Measurements from ENCODE around the gene TRIM63. TPM values are rescaled to one million over a fixed set of nuclear protein-coding genes. Genes with fewer than 3 reads are reported as not detected.

TRIM63 gene
- polyA plus RNA-seq, 1 of the 3 experiments (the other 2 are of a cell fraction), result not detected

DNA sequence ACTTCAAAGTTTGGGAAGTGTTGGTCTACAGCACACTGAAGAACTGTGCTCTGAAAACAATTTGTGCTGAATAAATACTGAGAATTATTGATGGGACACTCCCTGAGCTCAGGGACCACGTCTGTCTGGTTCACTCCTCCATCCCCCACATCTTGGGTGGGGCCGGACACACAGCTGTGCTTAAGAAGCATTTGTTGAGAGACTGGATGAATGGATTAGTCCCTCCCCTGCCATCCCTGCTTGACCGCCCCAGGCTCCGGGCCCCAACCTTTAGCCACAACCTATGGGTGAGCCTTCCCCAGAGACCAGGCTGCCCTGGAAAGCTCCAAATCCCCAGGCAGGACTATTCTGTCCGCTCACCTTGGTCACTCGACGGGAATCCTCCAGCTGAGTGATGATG is 7.5 kb downstream of the TRIM63 start:
- no peaks in the 10 kb centered on the region for H3K79me2 ChIP-seq (ENCODE audit: insufficient read depth)
- H2AFZ ChIP-seq (ENCODE audit: low read depth), result no peak overlapping the region
- H3K4me3 ChIP-seq (ENCODE audit: low read depth in 2 of 2, low read length in 1 of 2), result no peak overlapping the region
- ChIA-PET CTCF (interaction anchor here (0.8 to 1.7 kb wide), 4 partner anchors 24 to 262 kb away, joined by 3 to 9 read pairs (median 4); no protein-coding TSS in a partner anchor), POLR2A (interaction anchor here (1.4 kb wide), 1 partner anchor 24 kb away, joined by 3 read pairs; no protein-coding TSS in a partner anchor)
- no peak for TF ChIP-seq MXI1 (IDR thresholded peaks at IDR 0.05; ENCODE audit: low read depth, low read length)
- TF ChIP-seq, protein P1, sequence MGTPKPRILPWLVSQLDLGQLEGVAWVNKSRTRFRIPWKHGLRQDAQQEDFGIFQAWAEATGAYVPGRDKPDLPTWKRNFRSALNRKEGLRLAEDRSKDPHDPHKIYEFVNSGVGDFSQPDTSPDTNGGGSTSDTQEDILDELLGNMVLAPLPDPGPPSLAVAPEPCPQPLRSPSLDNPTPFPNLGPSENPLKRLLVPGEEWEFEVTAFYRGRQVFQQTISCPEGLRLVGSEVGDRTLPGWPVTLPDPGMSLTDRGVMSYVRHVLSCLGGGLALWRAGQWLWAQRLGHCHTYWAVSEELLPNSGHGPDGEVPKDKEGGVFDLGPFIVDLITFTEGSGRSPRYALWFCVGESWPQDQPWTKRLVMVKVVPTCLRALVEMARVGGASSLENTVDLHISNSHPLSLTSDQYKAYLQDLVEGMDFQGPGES (IDR thresholded peaks at IDR 0.05; ENCODE audit: low read depth, low read length), result no peak
- TF ChIP-seq POLR2AphosphoS5 (IDR thresholded peaks at IDR 0.05; ENCODE audit: low read depth, low read length), result no peak
- TF ChIP-seq, protein P2, sequence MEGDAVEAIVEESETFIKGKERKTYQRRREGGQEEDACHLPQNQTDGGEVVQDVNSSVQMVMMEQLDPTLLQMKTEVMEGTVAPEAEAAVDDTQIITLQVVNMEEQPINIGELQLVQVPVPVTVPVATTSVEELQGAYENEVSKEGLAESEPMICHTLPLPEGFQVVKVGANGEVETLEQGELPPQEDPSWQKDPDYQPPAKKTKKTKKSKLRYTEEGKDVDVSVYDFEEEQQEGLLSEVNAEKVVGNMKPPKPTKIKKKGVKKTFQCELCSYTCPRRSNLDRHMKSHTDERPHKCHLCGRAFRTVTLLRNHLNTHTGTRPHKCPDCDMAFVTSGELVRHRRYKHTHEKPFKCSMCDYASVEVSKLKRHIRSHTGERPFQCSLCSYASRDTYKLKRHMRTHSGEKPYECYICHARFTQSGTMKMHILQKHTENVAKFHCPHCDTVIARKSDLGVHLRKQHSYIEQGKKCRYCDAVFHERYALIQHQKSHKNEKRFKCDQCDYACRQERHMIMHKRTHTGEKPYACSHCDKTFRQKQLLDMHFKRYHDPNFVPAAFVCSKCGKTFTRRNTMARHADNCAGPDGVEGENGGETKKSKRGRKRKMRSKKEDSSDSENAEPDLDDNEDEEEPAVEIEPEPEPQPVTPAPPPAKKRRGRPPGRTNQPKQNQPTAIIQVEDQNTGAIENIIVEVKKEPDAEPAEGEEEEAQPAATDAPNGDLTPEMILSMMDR (IDR thresholded peaks at IDR 0.05), result no peak
- TF ChIP-seq NRF1 (IDR thresholded peaks at IDR 0.05; ENCODE audit: low read depth, low read length), result no peak
- no peak overlapping the region for H3K27ac ChIP-seq (ENCODE audit: low read depth in 2 of 2, low read length in 1 of 2)
- H3K9me3 ChIP-seq, result no peaks in the 10 kb centered on the region
- H3K4me2 ChIP-seq, result no peak overlapping the region
- no peaks in the 10 kb centered on the region for H3K9me2 ChIP-seq
- no peaks in the 10 kb centered on the region for H4K20me1 ChIP-seq (ENCODE audit: insufficient read depth)
- no peaks in the 10 kb centered on the region for H3K4me1 ChIP-seq (ENCODE audit: control insufficient read depth in 1 of 2, insufficient read depth in 2 of 2, low read depth in 1 of 2, low read length in 1 of 2)
- no peaks in the 10 kb centered on the region for H3F3A ChIP-seq (replicated peaks; ENCODE audit: insufficient read depth)
- DNase-seq, result no peak
- no peak overlapping the region for H3K9ac ChIP-seq
- peaks cover 39% of the 10 kb centered on the region; the same call in 1 of the 2 replicates for H3K27me3 ChIP-seq (ENCODE audit: insufficient read depth)
- no peaks in the 10 kb centered on the region for H3K36me3 ChIP-seq (replicated peaks in 1 of 2; ENCODE audit: control insufficient read depth in 1 of 2, insufficient read depth in 2 of 2, low read length in 1 of 2)
- 65% methylated on average over 4 of the region's 7 CpGs for WGBS (ENCODE audit: low lambda C conversion rate)

DNA sequence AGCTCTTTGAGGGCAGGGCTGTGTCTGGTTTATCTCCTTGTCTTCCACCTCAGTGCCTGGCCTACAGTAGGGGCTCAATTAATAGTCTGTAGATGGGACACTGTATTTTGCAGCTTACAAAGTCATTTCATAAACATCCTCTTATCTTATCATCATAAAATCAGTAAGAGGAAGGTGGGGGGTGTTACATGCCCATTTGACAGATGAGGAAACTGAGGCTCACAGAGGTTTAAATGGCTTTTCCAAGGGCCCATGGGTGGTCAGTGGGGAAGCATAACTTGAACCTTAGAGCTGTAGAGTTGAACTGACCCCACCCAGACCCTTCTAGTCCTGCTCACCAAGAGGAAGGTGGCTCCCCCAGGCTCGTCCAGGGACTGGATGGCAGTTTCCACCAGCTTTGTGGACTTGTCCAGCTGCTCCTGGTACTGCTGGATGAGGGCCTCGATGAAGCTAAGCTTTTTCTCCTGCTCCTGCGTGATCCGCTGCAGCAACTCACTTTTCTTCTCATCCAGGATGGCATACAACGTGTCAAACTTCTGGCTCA is 9.3 kb downstream of the TRIM63 start:
- no peak for DNase-seq
- no peaks in the 10 kb centered on the region for H3K9me3 ChIP-seq
- no peak overlapping the region for H3K27ac ChIP-seq (ENCODE audit: low read depth in 2 of 2, low read length in 1 of 2)
- no peaks in the 10 kb centered on the region for H3K36me3 ChIP-seq (replicated peaks in 1 of 2; ENCODE audit: control insufficient read depth in 1 of 2, insufficient read depth in 2 of 2, low read length in 1 of 2)
- no peaks in the 10 kb centered on the region for H3K9me2 ChIP-seq
- no peak overlapping the region for H3K4me3 ChIP-seq (ENCODE audit: low read depth in 2 of 2, low read length in 1 of 2)
- H3K9ac ChIP-seq, result no peak overlapping the region
- no peaks in the 10 kb centered on the region for H3K4me1 ChIP-seq (ENCODE audit: control insufficient read depth in 1 of 2, insufficient read depth in 2 of 2, low read depth in 1 of 2, low read length in 1 of 2)
- no peak overlapping the region for H2AFZ ChIP-seq (ENCODE audit: low read depth)
- H3K27me3 ChIP-seq (ENCODE audit: insufficient read depth), result peaks cover 53% of the 10 kb centered on the region; the same call in 1 of the 2 replicates
- 60% methylated on average over 5 of the region's 5 CpGs for WGBS (ENCODE audit: low lambda C conversion rate)
- H3F3A ChIP-seq (replicated peaks; ENCODE audit: insufficient read depth), result no peaks in the 10 kb centered on the region
- no peaks in the 10 kb centered on the region for H4K20me1 ChIP-seq (ENCODE audit: insufficient read depth)
- H3K79me2 ChIP-seq (ENCODE audit: insufficient read depth), result no peaks in the 10 kb centered on the region
- ChIA-PET POLR2A (no interaction called here), CTCF (interaction anchor here (0.9 to 1.7 kb wide), 6 partner anchors 9 to 87 kb away, joined by 3 to 5 read pairs (median 3); partner anchors contain the start of genes SLC30A2 and TRIM63)
- H3K4me2 ChIP-seq, result no peak overlapping the region
- TF ChIP-seq, protein P3, sequence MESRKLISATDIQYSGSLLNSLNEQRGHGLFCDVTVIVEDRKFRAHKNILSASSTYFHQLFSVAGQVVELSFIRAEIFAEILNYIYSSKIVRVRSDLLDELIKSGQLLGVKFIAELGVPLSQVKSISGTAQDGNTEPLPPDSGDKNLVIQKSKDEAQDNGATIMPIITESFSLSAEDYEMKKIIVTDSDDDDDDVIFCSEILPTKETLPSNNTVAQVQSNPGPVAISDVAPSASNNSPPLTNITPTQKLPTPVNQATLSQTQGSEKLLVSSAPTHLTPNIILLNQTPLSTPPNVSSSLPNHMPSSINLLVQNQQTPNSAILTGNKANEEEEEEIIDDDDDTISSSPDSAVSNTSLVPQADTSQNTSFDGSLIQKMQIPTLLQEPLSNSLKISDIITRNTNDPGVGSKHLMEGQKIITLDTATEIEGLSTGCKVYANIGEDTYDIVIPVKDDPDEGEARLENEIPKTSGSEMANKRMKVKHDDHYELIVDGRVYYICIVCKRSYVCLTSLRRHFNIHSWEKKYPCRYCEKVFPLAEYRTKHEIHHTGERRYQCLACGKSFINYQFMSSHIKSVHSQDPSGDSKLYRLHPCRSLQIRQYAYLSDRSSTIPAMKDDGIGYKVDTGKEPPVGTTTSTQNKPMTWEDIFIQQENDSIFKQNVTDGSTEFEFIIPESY (IDR thresholded peaks at IDR 0.05; ENCODE audit: borderline replicate concordance, low read depth), result no peak
- TF ChIP-seq NFIC (IDR thresholded peaks at IDR 0.05; ENCODE audit: borderline replicate concordance), result no peak
- TF ChIP-seq MXI1 (IDR thresholded peaks at IDR 0.05; ENCODE audit: low read depth, low read length), result no peak
- TF ChIP-seq YY1 (IDR thresholded peaks at IDR 0.05; ENCODE audit: low read depth), result no peak
- no peak for TF ChIP-seq ELF1 (IDR thresholded peaks at IDR 0.05)
- no peak for TF ChIP-seq CHD2 (IDR thresholded peaks at IDR 0.05; ENCODE audit: low read length, partially characterized antibody)
- TF ChIP-seq GABPA (IDR thresholded peaks at IDR 0.05; ENCODE audit: low read depth), result no peak
- no peak for TF ChIP-seq POLR2AphosphoS5 (IDR thresholded peaks at IDR 0.05; ENCODE audit: low read depth, low read length)
- no peak for TF ChIP-seq NRF1 (IDR thresholded peaks at IDR 0.05; ENCODE audit: low read depth, low read length)
- TF ChIP-seq, protein P2 (IDR thresholded peaks at IDR 0.05), result no peak
- no peak for TF ChIP-seq RCOR1 (IDR thresholded peaks at IDR 0.05; ENCODE audit: low read length)
- TF ChIP-seq, protein P4, sequence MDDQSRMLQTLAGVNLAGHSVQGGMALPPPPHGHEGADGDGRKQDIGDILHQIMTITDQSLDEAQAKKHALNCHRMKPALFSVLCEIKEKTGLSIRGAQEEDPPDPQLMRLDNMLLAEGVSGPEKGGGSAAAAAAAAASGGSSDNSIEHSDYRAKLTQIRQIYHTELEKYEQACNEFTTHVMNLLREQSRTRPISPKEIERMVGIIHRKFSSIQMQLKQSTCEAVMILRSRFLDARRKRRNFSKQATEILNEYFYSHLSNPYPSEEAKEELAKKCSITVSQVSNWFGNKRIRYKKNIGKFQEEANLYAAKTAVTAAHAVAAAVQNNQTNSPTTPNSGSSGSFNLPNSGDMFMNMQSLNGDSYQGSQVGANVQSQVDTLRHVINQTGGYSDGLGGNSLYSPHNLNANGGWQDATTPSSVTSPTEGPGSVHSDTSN (IDR thresholded peaks at IDR 0.05), result no peak
- TF ChIP-seq FOSL2 (IDR thresholded peaks at IDR 0.05; ENCODE audit: borderline replicate concordance, low read depth), result no peak
- no peak for TF ChIP-seq EZH2phosphoT487 (IDR thresholded peaks at IDR 0.05; ENCODE audit: borderline replicate concordance, low read depth)
- TF ChIP-seq SMC3 (IDR thresholded peaks at IDR 0.05; ENCODE audit: low read depth, low read length), result no peak
- no peak for TF ChIP-seq SIN3A (IDR thresholded peaks at IDR 0.05; ENCODE audit: borderline replicate concordance, low read depth, low read length)
- no peak for TF ChIP-seq RFX5 (IDR thresholded peaks at IDR 0.05; ENCODE audit: low read length)
- TF ChIP-seq MEF2A (IDR thresholded peaks at IDR 0.05; ENCODE audit: borderline replicate concordance, low read depth), result no peak

Measured in SK-N-SH (cell line).